Fibroblast of lung (primary cell): ENCODE measurements around the gene FBXW11. TPM values are rescaled to one million over a fixed set of nuclear protein-coding genes. Genes with fewer than 3 reads are reported as not detected.

Experiments
- DNase-seq, 2 donors: peaks; one replicate each; pipeline versions ENCODE4 v3.0.0 to v3.0.0-alpha.2; 2010; ENCODE audit warnings: low read depth in 2 of 2
- H2AFZ ChIP-seq: 2 replicates; pipeline ENCODE4 v1.5.1; 2012; ENCODE audit warnings: low read length, control low read depth, inconsistent platforms
- H3K27ac ChIP-seq: 2 replicates; pipeline ENCODE4 v1.5.1; 2011; ENCODE audit warnings: low read length, control low read depth; ENCODE audit not compliant: insufficient read depth
- H3K27me3 ChIP-seq: 2 replicates; pipeline ENCODE4 v1.5.1; 2011; ENCODE audit warnings: mild to moderate bottlenecking, low read length; ENCODE audit not compliant: control insufficient read depth, insufficient read depth
- H3K36me3 ChIP-seq: 2 replicates; pipeline ENCODE4 v1.5.1; 2011; ENCODE audit warnings: low read length; ENCODE audit not compliant: control insufficient read depth, insufficient read depth
- H3K4me1 ChIP-seq: 2 replicates; pipeline ENCODE4 v1.5.1; 2011; ENCODE audit warnings: low read length; ENCODE audit not compliant: control insufficient read depth, insufficient read depth; ENCODE audit errors: extremely low read depth
- H3K4me2 ChIP-seq: 2 replicates; pipeline ENCODE4 v1.5.1; 2011; ENCODE audit warnings: low read length, control low read depth; ENCODE audit not compliant: insufficient read depth; ENCODE audit errors: extremely low read depth
- H3K4me3 ChIP-seq, 4 experiments: fragments of 200-600 bp in 1 of 4; sonication (generic) in 1 of 4; replicated peaks in 1 of 4; 2 replicates each; pipeline ENCODE4 v1.5.1; 2011 to 2016; ENCODE audit warnings: low read length in 4 of 4, low read depth in 3 of 4, mild to moderate bottlenecking in 3 of 4, control low read depth in 2 of 4, inconsistent platforms in 1 of 4, mixed read lengths in 1 of 4; ENCODE audit not compliant: insufficient read depth in 1 of 4; ENCODE audit errors: control extremely low read depth in 1 of 4
- H3K79me2 ChIP-seq: 2 replicates; pipeline ENCODE4 v1.5.1; 2012; ENCODE audit warnings: mild to moderate bottlenecking, low read length, inconsistent platforms; ENCODE audit not compliant: control insufficient read depth, insufficient read depth
- H3K9ac ChIP-seq: 2 replicates; pipeline ENCODE4 v1.5.1; 2011; ENCODE audit warnings: mild to moderate bottlenecking, low read length, control low read depth; ENCODE audit not compliant: insufficient read depth
- H3K9me3 ChIP-seq: 2 replicates; pipeline ENCODE4 v1.5.1; 2012; ENCODE audit warnings: low read depth, low read length; ENCODE audit not compliant: control insufficient read depth, insufficient read depth
- H4K20me1 ChIP-seq: 2 replicates; pipeline ENCODE4 v1.5.1; 2011; ENCODE audit warnings: low read length; ENCODE audit not compliant: control insufficient read depth, insufficient read depth; ENCODE audit errors: extremely low read depth
- CTCF ChIP-seq, 2 donors: IDR thresholded peaks in 1 of 2; conservative IDR thresholded peaks in 1 of 2; 1 replicate in 1 of 2; 2 replicates in 1 of 2; pipeline ENCODE4 v1.5.1; 2011 to 2012; ENCODE audit warnings: low read length in 2 of 2, control low read depth in 1 of 2, inconsistent platforms in 1 of 2, low read depth in 1 of 2, mild to moderate bottlenecking in 1 of 2
- EZH2 ChIP-seq: IDR thresholded peaks from 2 replicates; pipeline ENCODE4 v1.5.1; 2012; ENCODE audit warnings: low read length, control low read depth, mild to moderate bottlenecking; ENCODE audit errors: missing control alignments
- polyA plus RNA-seq, 2 donors: library from polyadenylated mRNA; depleted of rRNA in 1 of 2; stranded (reverse) in 1 of 2; unstranded in 1 of 2; fragments of >200 nt; gene quantifications; 2 replicates each; pipeline ENCODE4 v1.2.1, GENCODE V29; 2011 to 2012; ENCODE audit warnings: missing spikeins in 1 of 2
- total RNA-seq: library from RNA; depleted of rRNA; stranded (reverse); fragments of >200 nt; gene quantifications from 2 replicates; pipeline ENCODE4 v1.2.1, GENCODE V29; 2014

FBXW11 gene
- total and polyA plus RNA-seq, 2 donors (not counting 1 experiment from before 2014, with no cell fraction given): 52.6 to 113 TPM

GRCh38 chr5:171969288-171969880 lies 37.1 kb downstream of the FBXW11 start:
- H2AFZ ChIP-seq: no peak overlapping the region
- no peaks in the 10 kb centered on the region for H4K20me1 ChIP-seq
- no peak overlapping the region for H3K9ac ChIP-seq
- no peak overlapping the region for H3K4me3 ChIP-seq
- no peaks in the 10 kb centered on the region for H3K9me3 ChIP-seq
- no peak for TF ChIP-seq EZH2
- TF ChIP-seq CTCF (conservative IDR thresholded peaks at IDR 0.05 in 1 of 2, IDR thresholded peaks at IDR 0.05 in 1 of 2; ENCODE audit: low read depth in 1 of 2, low read length in 2 of 2): no peak
- H3K27ac ChIP-seq: no peak overlapping the region
- no peaks in the 10 kb centered on the region for H3K36me3 ChIP-seq
- peaks cover 2% of the 10 kb centered on the region for H3K4me1 ChIP-seq
- peaks cover 66% of the 10 kb centered on the region for H3K79me2 ChIP-seq
- H3K27me3 ChIP-seq: no peaks in the 10 kb centered on the region
- no peak overlapping the region for H3K4me2 ChIP-seq
- DNase-seq: no peak

- no peak for DNase-seq
- Histone ChIP-seq H2AFZ (no peak overlapping the region), H3K79me2 (peaks cover 67% of the 10 kb centered on the region), H3K36me3 (no peaks in the 10 kb centered on the region), H3K27me3 (no peaks in the 10 kb centered on the region), H3K4me3 (no peak overlapping the region), H3K4me2 (no peak overlapping the region), H3K9ac (no peak overlapping the region), H3K4me1 (peaks cover 2% of the 10 kb centered on the region), H4K20me1 (no peaks in the 10 kb centered on the region), H3K9me3 (no peaks in the 10 kb centered on the region), H3K27ac (no peak overlapping the region)
- TF ChIP-seq CTCF (conservative IDR thresholded peaks at IDR 0.05 in 1 of 2, IDR thresholded peaks at IDR 0.05 in 1 of 2; ENCODE audit: low read depth in 1 of 2, low read length in 2 of 2): no peak
- TF ChIP-seq EZH2: no peak
Measured at GRCh38 chr5:171968531-171968930, 37.9 kb downstream of the FBXW11 start.

- H4K20me1 ChIP-seq: no peaks in the 10 kb centered on the region
- DNase-seq: no peak
- H3K79me2 ChIP-seq: peaks cover 65% of the 10 kb centered on the region
- no peak overlapping the region for H3K27ac ChIP-seq
- H3K36me3 ChIP-seq: no peaks in the 10 kb centered on the region
- H3K27me3 ChIP-seq: no peaks in the 10 kb centered on the region
- H3K4me2 ChIP-seq: no peak overlapping the region
- TF ChIP-seq EZH2 (no peak), CTCF (conservative IDR thresholded peaks at IDR 0.05 in 1 of 2, IDR thresholded peaks at IDR 0.05 in 1 of 2; ENCODE audit: low read depth in 1 of 2, low read length in 2 of 2) (no peak)
- H3K4me1 ChIP-seq: peaks cover 2% of the 10 kb centered on the region
- H3K9ac ChIP-seq: no peak overlapping the region
- no peaks in the 10 kb centered on the region for H3K9me3 ChIP-seq
- no peak overlapping the region for H2AFZ ChIP-seq
- H3K4me3 ChIP-seq: no peak overlapping the region
Measured at GRCh38 chr5:171966964-171967363, 39.5 kb downstream of the FBXW11 start.
